HepG2 (cell line): Measurements from ENCODE around the gene HTR1D. TPM values are rescaled to one million over a fixed set of nuclear protein-coding genes. Genes with fewer than 3 reads are reported as not detected.

Experiments used
- ATF3 ChIP-seq: sonication (generic); formaldehyde crosslinking; IDR thresholded peaks from 2 replicates; pipeline ENCODE4 v1.4.0; 2020; ENCODE audit warnings: missing genetic modification reagents
- CBX5 ChIP-seq: sonication (generic); formaldehyde crosslinking; IDR thresholded peaks from 2 replicates; pipeline ENCODE4 v1.4.0; 2020; ENCODE audit warnings: missing genetic modification reagents, borderline replicate concordance
- FOXO1 ChIP-seq: sonication (generic); formaldehyde crosslinking; IDR thresholded peaks from 2 replicates; pipeline ENCODE4 v1.4.0; 2020; ENCODE audit warnings: missing genetic modification reagents
- FOXP4 ChIP-seq: sonication (generic); formaldehyde crosslinking; IDR thresholded peaks from 2 replicates; pipeline ENCODE4 v1.4.0; 2020; ENCODE audit warnings: missing genetic modification reagents
- KDM2A ChIP-seq: sonication (generic); formaldehyde crosslinking; IDR thresholded peaks from 2 replicates; pipeline ENCODE4 v1.4.0; 2020; ENCODE audit warnings: low read depth, missing genetic modification reagents, borderline replicate concordance
- KLF13 ChIP-seq: sonication (generic); formaldehyde crosslinking; IDR thresholded peaks from 2 replicates; pipeline ENCODE4 v1.4.0; 2020; ENCODE audit warnings: mild to moderate bottlenecking, missing genetic modification reagents
- POLR2AphosphoS2 ChIP-seq: IDR thresholded peaks from 2 replicates; pipeline ENCODE4 v1.6.1; 2011; ENCODE audit warnings: low read depth, low read length, improper control_type of control experiment
- PRPF4 ChIP-seq: fragments of 200-400 bp; formaldehyde crosslinking; IDR thresholded peaks from 2 replicates; pipeline ENCODE4 v1.6.1; 2016; ENCODE audit warnings: low read length, low read depth; ENCODE audit not compliant: poor library complexity, severe bottlenecking
- RAD21 ChIP-seq: fragments of 450-650 bp; formaldehyde crosslinking; IDR thresholded peaks from 2 replicates; pipeline ENCODE4 v1.5.0; 2020; ENCODE audit warnings: mild to moderate bottlenecking
- REL ChIP-seq: sonication (generic); formaldehyde crosslinking; conservative IDR thresholded peaks from 2 replicates; pipeline ENCODE4 v1.8.0; 2022; ENCODE audit warnings: mild to moderate bottlenecking, missing genetic modification reagents, moderate library complexity
- REST ChIP-seq, 2 experiments: IDR thresholded peaks; 2 replicates each; pipeline ENCODE4 v1.6.1; 2011 to 2012; ENCODE audit warnings: low read length in 2 of 2, borderline replicate concordance in 1 of 2, low read depth in 1 of 2, mild to moderate bottlenecking in 1 of 2, moderate library complexity in 1 of 2
- SP2 ChIP-seq: sonication (generic); formaldehyde crosslinking; IDR thresholded peaks from 2 replicates; pipeline ENCODE4 v1.5.1; 2020; ENCODE audit warnings: mild to moderate bottlenecking, missing genetic modification reagents
- TAF15 ChIP-seq: fragments of 200-400 bp; formaldehyde crosslinking; IDR thresholded peaks from one replicate; pipeline ENCODE4 v1.6.1; 2018; ENCODE audit warnings: mild to moderate bottlenecking, low read depth, low read length; ENCODE audit not compliant: poor library complexity, severe bottlenecking
- ZNF280D ChIP-seq: sonication (generic); formaldehyde crosslinking; IDR thresholded peaks from 2 replicates; pipeline ENCODE4 v1.5.1; 2020; ENCODE audit warnings: mild to moderate bottlenecking, missing genetic modification reagents
- ZNF331 ChIP-seq: sonication (generic); formaldehyde crosslinking; IDR thresholded peaks from 2 replicates; pipeline ENCODE4 v1.4.0; 2020; ENCODE audit warnings: missing genetic modification reagents
- ZNF367 ChIP-seq: sonication (generic); formaldehyde crosslinking; IDR thresholded peaks from 2 replicates; pipeline ENCODE4 v1.4.0; 2020; ENCODE audit warnings: missing genetic modification reagents, borderline replicate concordance
- ZNF382 ChIP-seq: sonication (generic); formaldehyde crosslinking; IDR thresholded peaks from 2 replicates; pipeline ENCODE4 v1.5.0; 2020; ENCODE audit warnings: missing genetic modification reagents, mild to moderate bottlenecking, borderline replicate concordance
- ZNF770 ChIP-seq: sonication (generic); formaldehyde crosslinking; IDR thresholded peaks from 2 replicates; pipeline ENCODE4 v1.5.0; 2020; ENCODE audit warnings: mild to moderate bottlenecking, missing genetic modification reagents
- polyA plus RNA-seq, 8 experiments: library from polyadenylated mRNA; depleted of rRNA in 3 of 8; stranded (reverse) in 7 of 8; unstranded in 1 of 8; fragments of >200 nt; fragmentation: Illumina TruSeq in 4 of 8; extraction: Trizol in 4 of 8; gene quantifications; 2 replicates each; pipeline versions ENCODE4 v1.2.1 to v1.2.3, GENCODE V29; 2011 to 2016; ENCODE audit warnings: low read depth in 4 of 8, missing spikeins in 1 of 8, mixed read lengths in 1 of 8; ENCODE audit not compliant: insufficient read depth in 1 of 8
- total RNA-seq, 5 experiments: library from RNA; depleted of rRNA; stranded (reverse); fragments of >200 nt; fragmentation: Illumina TruSeq; extraction: Trizol; gene quantifications; 2 replicates each; pipeline ENCODE4 v1.2.3, GENCODE V29; 2016; ENCODE audit warnings: low read depth in 1 of 5

The HTR1D gene
- total and polyA plus RNA-seq, 2 of the 13 experiments (the other 11 are each of a cell fraction or from before 2014, with no cell fraction given), result 0.04 to 0.07 TPM

GRCh38 chr1:23187637-23188036 lies 29.7 kb downstream of the HTR1D start (continued):
- TF ChIP-seq SP2 (no peak), FOXP4 (CRISPR knock-in tag) (peak; percentile 81), ZNF331 (peak; percentile 83), KDM2A (peak; percentile 41; the same call in 1 of the 2 replicates), FOXO1 (peak; percentile 93), ATF3 (no peak), KLF13 (CRISPR knock-in tag) (no peak), REL (no peak), ZNF280D (peak; percentile 97), ZNF382 (CRISPR knock-in tag) (no peak), REST (IDR thresholded peaks at IDR 0.05; ENCODE audit: borderline replicate concordance in 1 of 2, low read depth in 1 of 2, low read length in 2 of 2) (no peak), TAF15 (no peak), ZNF770 (CRISPR knock-in tag) (peak; percentile 97), CBX5 (CRISPR knock-in tag) (peak; percentile 77; the same call in 1 of the 2 replicates), POLR2AphosphoS2 (no peak), RAD21 (CRISPR knock-in tag) (no peak; the same call in 1 of the 2 replicates), PRPF4 (no peak), ZNF367 (CRISPR knock-in tag) (no peak)
